Measurements from ENCODE around the gene LEF1. TPM values are rescaled to one million over a fixed set of nuclear protein-coding genes. Genes with fewer than 3 reads are reported as not detected.

LEF1 gene
- total and polyA plus RNA-seq, 2 donors (not counting 1 experiment from before 2014, with no cell fraction given): 2.4 to 5.1 TPM

DNA sequence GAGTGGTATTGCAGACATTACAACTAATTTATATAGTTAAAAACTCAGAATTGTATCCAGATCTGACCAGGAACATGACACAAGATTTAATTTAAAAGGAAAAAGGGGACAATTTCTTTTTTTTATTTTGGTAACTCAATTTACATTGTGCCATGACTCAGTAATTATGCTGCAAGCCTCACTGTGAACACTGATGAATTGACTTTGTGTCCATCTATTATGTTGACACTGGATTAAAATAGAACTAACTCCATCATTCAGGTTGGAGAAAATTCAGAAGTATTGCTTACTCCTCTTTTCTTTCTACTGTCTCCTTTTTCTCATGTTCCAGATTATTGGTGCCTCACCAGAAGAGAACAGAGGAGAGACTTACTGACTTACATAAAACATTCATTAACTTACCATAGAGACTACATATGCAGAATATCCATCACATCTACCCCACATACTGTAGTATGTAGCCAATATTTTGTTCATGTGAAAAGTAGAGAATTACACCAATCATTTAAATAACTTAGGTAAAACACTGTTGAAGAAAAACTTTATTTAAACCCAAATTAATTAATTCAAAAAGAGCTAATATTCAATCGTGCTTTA lies 15.8 kb upstream of the LEF1 start:
- POLR2A ChIA-PET: no interaction called here

GRCh38 chr4:108181704-108182103 lies 13.0 kb upstream of the LEF1 start:
- no peak for DNase-seq
- no peak for TF ChIP-seq EZH2 (IDR thresholded peaks at IDR 0.05; ENCODE audit: borderline replicate concordance, insufficient read depth, low read depth, low read length, poor library complexity, severe bottlenecking)
- no peak for TF ChIP-seq CTCF (IDR thresholded peaks at IDR 0.05)
- H3K9me3 ChIP-seq (ENCODE audit: control extremely low read depth in 1 of 3, control insufficient read depth in 2 of 3, insufficient read depth in 1 of 3, low read length in 2 of 3): no peaks in the 10 kb centered on the region
- Mint-ChIP-seq H3K4me3 (no peak overlapping the region), H3K4me1 (no peaks in the 10 kb centered on the region), H3K9me3 (ENCODE audit: insufficient read depth) (no peaks in the 10 kb centered on the region), H3K27ac (no peak overlapping the region), H3K27me3 (peaks cover 19% of the 10 kb centered on the region)
- H3K79me2 ChIP-seq (ENCODE audit: control insufficient read depth, insufficient read depth, low read length): no peaks in the 10 kb centered on the region
- H3K4me1 ChIP-seq (ENCODE audit: control insufficient read depth in 2 of 2, insufficient read depth in 2 of 2, low read length in 2 of 2): no peaks in the 10 kb centered on the region
- intact Hi-C loops (cut with micrococcal nuclease): no loop called here
- CTCF ChIA-PET: interaction anchor here (0.7 kb wide), 2 partner anchors 32 to 156 kb away, joined by 3 to 4 read pairs; no protein-coding TSS in a partner anchor
- no peaks in the 10 kb centered on the region for H3K27me3 ChIP-seq (replicated peaks in 1 of 4; ENCODE audit: control extremely low read depth in 1 of 4, control insufficient read depth in 3 of 4, insufficient read depth in 4 of 4, low read length in 3 of 4)
- H3K36me3 ChIP-seq (replicated peaks in 1 of 2; ENCODE audit: control extremely low read depth in 1 of 2, control insufficient read depth in 1 of 2, extremely low read depth in 1 of 2, insufficient read depth in 2 of 2, low read length in 1 of 2): no peaks in the 10 kb centered on the region
- H3K27ac ChIP-seq (ENCODE audit: low read length in 2 of 2): no peak overlapping the region
- POLR2A ChIA-PET: no interaction called here
- H2AFZ ChIP-seq (ENCODE audit: insufficient read depth, low read depth, low read length, poor library complexity, severe bottlenecking): no peak overlapping the region
- no peak overlapping the region for H3K4me2 ChIP-seq (replicated peaks; ENCODE audit: low read depth, low read length, poor library complexity, severe bottlenecking)
- WGBS (ENCODE audit: insufficient coverage): no CpG with 5 or more reads among the region's 2 CpGs
- ATAC-seq (ENCODE audit: low read depth): no peak
- no peak overlapping the region for H3K9ac ChIP-seq (ENCODE audit: low read length)
- no peak overlapping the region for H3K4me3 ChIP-seq (ENCODE audit: control extremely low read depth in 1 of 5, extremely low read depth in 1 of 5, insufficient read depth in 1 of 5, low read depth in 2 of 5, low read length in 4 of 5)
- H4K20me1 ChIP-seq (ENCODE audit: control insufficient read depth, insufficient read depth, low read length, poor library complexity, severe bottlenecking): no peaks in the 10 kb centered on the region

More for the DNA sequence above, 15.8 kb upstream of the LEF1 start:
- Histone ChIP-seq H3K9me3 (ENCODE audit: control extremely low read depth in 1 of 3, control insufficient read depth in 2 of 3, insufficient read depth in 1 of 3, low read length in 2 of 3) (no peaks in the 10 kb centered on the region), H4K20me1 (ENCODE audit: control insufficient read depth, insufficient read depth, low read length, poor library complexity, severe bottlenecking) (no peaks in the 10 kb centered on the region), H3K4me1 (ENCODE audit: control insufficient read depth in 2 of 2, insufficient read depth in 2 of 2, low read length in 2 of 2) (no peaks in the 10 kb centered on the region), H3K9ac (ENCODE audit: low read length) (no peak overlapping the region), H2AFZ (ENCODE audit: insufficient read depth, low read depth, low read length, poor library complexity, severe bottlenecking) (no peak overlapping the region), H3K27me3 (replicated peaks in 1 of 4; ENCODE audit: control extremely low read depth in 1 of 4, control insufficient read depth in 3 of 4, insufficient read depth in 4 of 4, low read length in 3 of 4) (no peaks in the 10 kb centered on the region), H3K4me2 (replicated peaks; ENCODE audit: low read depth, low read length, poor library complexity, severe bottlenecking) (no peak overlapping the region), H3K27ac (ENCODE audit: low read length in 2 of 2) (no peak overlapping the region), H3K36me3 (replicated peaks in 1 of 2; ENCODE audit: control extremely low read depth in 1 of 2, control insufficient read depth in 1 of 2, extremely low read depth in 1 of 2, insufficient read depth in 2 of 2, low read length in 1 of 2) (no peaks in the 10 kb centered on the region), H3K79me2 (ENCODE audit: control insufficient read depth, insufficient read depth, low read length) (no peaks in the 10 kb centered on the region), H3K4me3 (ENCODE audit: control extremely low read depth in 1 of 5, extremely low read depth in 1 of 5, insufficient read depth in 1 of 5, low read depth in 2 of 5, low read length in 4 of 5) (no peak overlapping the region)
- TF ChIP-seq EZH2 (IDR thresholded peaks at IDR 0.05; ENCODE audit: borderline replicate concordance, insufficient read depth, low read depth, low read length, poor library complexity, severe bottlenecking): no peak
- no peak for TF ChIP-seq CTCF (IDR thresholded peaks at IDR 0.05)
- no peak for DNase-seq
- intact Hi-C loops (cut with micrococcal nuclease): no loop called here
- Mint-ChIP-seq H3K4me3 (no peak overlapping the region), H3K4me1 (no peaks in the 10 kb centered on the region), H3K27ac (no peak overlapping the region), H3K9me3 (ENCODE audit: insufficient read depth) (no peaks in the 10 kb centered on the region), H3K27me3 (peaks cover 10% of the 10 kb centered on the region)
- ATAC-seq (ENCODE audit: low read depth): no peak
- CTCF ChIA-PET: no interaction called here
- WGBS (ENCODE audit: insufficient coverage): no CpG with 5 or more reads among the region's 1 CpG

Measured in B cell (primary cell).